Heart left ventricle (tissue), 13 donors: ENCODE results near the gene FRG2.
"Not testable (repeated sequence)": the region's sequence is repeated elsewhere in the genome, so short reads cannot be mapped to it uniquely, and the experiment has no call there.

ENCODE experiments used
- POLR2A ChIP-seq, 2 donors: fragments of 450-650 bp; IDR thresholded peaks; one replicate each; pipeline ENCODE4 v1.6.1; 2017; ENCODE audit warnings: antibody characterized with exemption in 2 of 2, mild to moderate bottlenecking in 2 of 2, moderate library complexity in 2 of 2
- TF ChIP-seq, protein P1 (sequence below), 12 donors: fragments of 200-600 bp; sonication (generic) in 4 of 12; IDR thresholded peaks; one replicate each; pipeline versions ENCODE4 v1.5.0 to v1.8.0; 2018 to 2022; ENCODE audit warnings: antibody characterized with exemption in 12 of 12, mild to moderate bottlenecking in 5 of 12
- donor health status: ischemic (EF 13 %, LVEDD 7.1; RV severe dilation, severe dysfunction).
- donor health status: DM: no; HTN: yes; CAD: no.
- donor health status: DM: no; HTN: no; CAD: no.
- donor health status: ischemic (EF 25% LVEDD 6.9; RV normal size, moderate dysfunction).
- donor health status: ischemic (EF 25% LVEDD 5.7; RV mildly dilated, moderate dysfunction).
- donor health status: ischemic (EF 35%, LVEDD 5.7; RV mildly dilated, moderate dysfunction).
- donor health status: nonischemic (EF 11% LVEDD 7.7; RV severe dilation, severe dysfunction).
- donor health status: DM: yes; HTN: yes; CAD: no.
- donor health status: PGD.
- donor health status: ischemic (EF 29% LVEDD 5.4; RV normal size, mild dysfunction).
- donor health status: nonischemic (EF 23%, LVEDD 6.1; RV moderate dilation, normal function).

- not testable (repeated sequence) for TF ChIP-seq POLR2A (IDR thresholded peaks at IDR 0.05)
- TF ChIP-seq, protein P1, sequence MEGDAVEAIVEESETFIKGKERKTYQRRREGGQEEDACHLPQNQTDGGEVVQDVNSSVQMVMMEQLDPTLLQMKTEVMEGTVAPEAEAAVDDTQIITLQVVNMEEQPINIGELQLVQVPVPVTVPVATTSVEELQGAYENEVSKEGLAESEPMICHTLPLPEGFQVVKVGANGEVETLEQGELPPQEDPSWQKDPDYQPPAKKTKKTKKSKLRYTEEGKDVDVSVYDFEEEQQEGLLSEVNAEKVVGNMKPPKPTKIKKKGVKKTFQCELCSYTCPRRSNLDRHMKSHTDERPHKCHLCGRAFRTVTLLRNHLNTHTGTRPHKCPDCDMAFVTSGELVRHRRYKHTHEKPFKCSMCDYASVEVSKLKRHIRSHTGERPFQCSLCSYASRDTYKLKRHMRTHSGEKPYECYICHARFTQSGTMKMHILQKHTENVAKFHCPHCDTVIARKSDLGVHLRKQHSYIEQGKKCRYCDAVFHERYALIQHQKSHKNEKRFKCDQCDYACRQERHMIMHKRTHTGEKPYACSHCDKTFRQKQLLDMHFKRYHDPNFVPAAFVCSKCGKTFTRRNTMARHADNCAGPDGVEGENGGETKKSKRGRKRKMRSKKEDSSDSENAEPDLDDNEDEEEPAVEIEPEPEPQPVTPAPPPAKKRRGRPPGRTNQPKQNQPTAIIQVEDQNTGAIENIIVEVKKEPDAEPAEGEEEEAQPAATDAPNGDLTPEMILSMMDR (IDR thresholded peaks at IDR 0.05) = not testable (repeated sequence)
These were observed 5.1 kb downstream of the FRG2 start for GRCh38 chr4:190021973-190022372.
